Measurements from ENCODE around the gene REEP6. TPM values are rescaled to one million over a fixed set of nuclear protein-coding genes. Genes with fewer than 3 reads are reported as not detected.

REEP6 gene
- total RNA-seq, 1 donor from 2014 or later = 1.2 TPM

DNA sequence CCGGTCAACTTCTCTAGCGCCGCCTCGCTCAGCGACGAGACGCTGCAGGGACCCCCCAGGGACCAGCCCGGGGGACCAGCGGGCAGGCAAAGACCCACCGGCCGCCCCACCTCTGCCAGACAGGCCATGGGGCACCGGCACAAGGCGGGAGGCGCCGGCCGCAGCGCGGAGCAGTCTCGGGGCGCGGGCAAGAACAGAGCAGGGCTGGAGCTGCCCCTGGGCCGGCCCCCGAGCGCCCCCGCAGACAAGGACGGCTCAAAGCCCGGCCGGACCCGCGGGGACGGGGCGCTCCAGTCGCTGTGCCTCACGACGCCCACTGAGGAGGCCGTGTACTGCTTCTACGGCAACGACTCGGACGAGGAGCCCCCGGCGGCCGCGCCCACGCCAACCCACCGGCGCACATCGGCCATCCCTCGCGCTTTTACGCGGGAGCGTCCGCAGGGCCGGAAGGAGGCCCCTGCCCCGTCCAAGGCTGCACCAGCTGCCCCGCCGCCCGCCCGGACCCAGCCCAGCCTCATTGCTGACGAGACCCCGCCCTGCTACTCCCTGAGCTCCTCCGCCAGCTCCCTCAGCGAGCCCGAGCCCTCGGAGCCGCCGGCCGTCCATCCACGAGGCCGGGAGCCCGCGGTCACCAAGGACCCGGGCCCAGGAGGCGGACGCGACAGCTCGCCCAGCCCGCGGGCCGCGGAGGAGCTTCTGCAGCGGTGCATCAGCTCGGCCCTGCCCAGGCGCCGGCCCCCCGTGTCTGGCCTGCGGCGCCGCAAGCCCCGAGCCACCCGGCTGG is 23.3 kb upstream of the REEP6 start:
- no peaks in the 10 kb centered on the region for H3K9me3 ChIP-seq
- H3K4me3 ChIP-seq = no peak overlapping the region
- TF ChIP-seq, protein P1, sequence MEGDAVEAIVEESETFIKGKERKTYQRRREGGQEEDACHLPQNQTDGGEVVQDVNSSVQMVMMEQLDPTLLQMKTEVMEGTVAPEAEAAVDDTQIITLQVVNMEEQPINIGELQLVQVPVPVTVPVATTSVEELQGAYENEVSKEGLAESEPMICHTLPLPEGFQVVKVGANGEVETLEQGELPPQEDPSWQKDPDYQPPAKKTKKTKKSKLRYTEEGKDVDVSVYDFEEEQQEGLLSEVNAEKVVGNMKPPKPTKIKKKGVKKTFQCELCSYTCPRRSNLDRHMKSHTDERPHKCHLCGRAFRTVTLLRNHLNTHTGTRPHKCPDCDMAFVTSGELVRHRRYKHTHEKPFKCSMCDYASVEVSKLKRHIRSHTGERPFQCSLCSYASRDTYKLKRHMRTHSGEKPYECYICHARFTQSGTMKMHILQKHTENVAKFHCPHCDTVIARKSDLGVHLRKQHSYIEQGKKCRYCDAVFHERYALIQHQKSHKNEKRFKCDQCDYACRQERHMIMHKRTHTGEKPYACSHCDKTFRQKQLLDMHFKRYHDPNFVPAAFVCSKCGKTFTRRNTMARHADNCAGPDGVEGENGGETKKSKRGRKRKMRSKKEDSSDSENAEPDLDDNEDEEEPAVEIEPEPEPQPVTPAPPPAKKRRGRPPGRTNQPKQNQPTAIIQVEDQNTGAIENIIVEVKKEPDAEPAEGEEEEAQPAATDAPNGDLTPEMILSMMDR (IDR thresholded peaks at IDR 0.05) = no peak
- intact Hi-C loops (cut with DNase I) = no loop called here
- DNase-seq = no peak
- peaks cover 71% of the 10 kb centered on the region for H3K27me3 ChIP-seq
- H3K27ac ChIP-seq = no peak overlapping the region
- no peak for ATAC-seq
- peaks cover 36% of the 10 kb centered on the region for H3K4me1 ChIP-seq
- H3K36me3 ChIP-seq = no peaks in the 10 kb centered on the region

GRCh38 chr19:1468274-1468820 is 22.6 kb upstream of the REEP6 start:
- ATAC-seq (no peak), DNase-seq (no peak)
- Histone ChIP-seq H3K4me3 (no peak overlapping the region), H3K4me1 (peaks cover 36% of the 10 kb centered on the region), H3K27me3 (peaks cover 78% of the 10 kb centered on the region), H3K27ac (no peak overlapping the region), H3K9me3 (no peaks in the 10 kb centered on the region), H3K36me3 (no peaks in the 10 kb centered on the region)
- intact Hi-C loops (cut with DNase I) = no loop called here
- TF ChIP-seq, protein P1 (IDR thresholded peaks at IDR 0.05) = no peak

- no peak for DNase-seq
- intact Hi-C loops (cut with DNase I) = no loop called here
- Histone ChIP-seq H3K27me3 (peaks cover 83% of the 10 kb centered on the region), H3K4me1 (peaks cover 36% of the 10 kb centered on the region), H3K36me3 (no peaks in the 10 kb centered on the region), H3K9me3 (no peaks in the 10 kb centered on the region), H3K27ac (no peak overlapping the region), H3K4me3 (no peak overlapping the region)
- TF ChIP-seq, protein P1 (IDR thresholded peaks at IDR 0.05) = no peak
- ATAC-seq = no peak
These were observed 22.1 kb upstream of the REEP6 start for GRCh38 chr19:1468821-1469254.

DNA sequence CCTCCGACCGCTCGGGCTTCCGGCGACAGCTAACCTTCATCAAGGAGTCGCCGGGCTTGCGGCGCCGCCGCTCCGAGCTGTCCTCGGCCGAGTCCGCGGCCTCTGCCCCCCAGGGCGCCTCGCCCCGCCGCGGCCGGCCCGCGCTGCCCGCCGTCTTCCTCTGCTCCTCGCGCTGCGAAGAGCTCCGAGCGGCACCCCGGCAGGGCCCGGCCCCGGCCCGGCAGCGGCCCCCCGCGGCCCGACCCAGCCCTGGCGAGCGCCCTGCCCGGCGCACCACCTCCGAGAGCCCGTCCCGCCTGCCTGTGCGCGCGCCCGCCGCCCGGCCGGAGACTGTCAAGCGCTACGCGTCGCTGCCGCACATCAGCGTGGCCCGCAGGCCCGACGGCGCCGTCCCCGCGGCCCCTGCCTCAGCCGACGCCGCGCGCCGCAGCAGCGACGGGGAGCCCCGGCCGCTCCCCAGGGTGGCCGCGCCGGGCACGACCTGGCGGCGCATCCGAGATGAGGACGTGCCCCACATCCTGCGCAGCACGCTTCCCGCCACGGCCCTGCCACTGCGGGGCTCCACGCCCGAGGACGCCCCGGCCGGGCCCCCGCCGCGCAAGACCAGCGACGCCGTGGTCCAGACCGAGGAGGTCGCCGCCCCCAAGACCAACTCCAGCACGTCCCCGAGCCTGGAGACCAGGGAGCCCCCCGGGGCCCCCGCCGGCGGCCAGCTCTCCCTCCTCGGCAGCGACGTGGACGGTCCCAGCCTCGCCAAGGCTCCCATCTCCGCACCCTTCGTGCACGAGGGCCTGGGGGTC is 21.5 kb upstream of the REEP6 start:
- peak overlapping the region; percentile 36 for H3K4me3 ChIP-seq

GRCh38 chr19:1470055-1470304 is 21.0 kb upstream of the REEP6 start:
- intact Hi-C loops (cut with DNase I) = no loop called here
- no peaks in the 10 kb centered on the region for H3K36me3 ChIP-seq
- ATAC-seq (no peak), DNase-seq (no peak)
- TF ChIP-seq, protein P1 (IDR thresholded peaks at IDR 0.05) = no peak
- peak overlapping the region; percentile 36 for H3K4me3 ChIP-seq
- H3K9me3 ChIP-seq = no peaks in the 10 kb centered on the region
- peaks cover 36% of the 10 kb centered on the region for H3K4me1 ChIP-seq
- no peak overlapping the region for H3K27ac ChIP-seq
- H3K27me3 ChIP-seq = peaks cover 83% of the 10 kb centered on the region

More for the DNA sequence above, 21.5 kb upstream of the REEP6 start:
- intact Hi-C loops (cut with DNase I) = no loop called here
- Histone ChIP-seq H3K4me1 (peaks cover 36% of the 10 kb centered on the region), H3K27me3 (peaks cover 84% of the 10 kb centered on the region), H3K9me3 (no peaks in the 10 kb centered on the region), H3K27ac (no peak overlapping the region), H3K36me3 (no peaks in the 10 kb centered on the region)
- DNase-seq (no peak), ATAC-seq (no peak)
- TF ChIP-seq, protein P1 (IDR thresholded peaks at IDR 0.05) = no peak
